GM12878 (cell line): ENCODE results near the gene ULK1. TPM values are rescaled to one million over a fixed set of nuclear protein-coding genes. Genes with fewer than 3 reads are reported as not detected.

ENCODE experiments used
- ATAC-seq: fragments of 200-7000 bp; cut with Tn5 transposase; 3 replicates; pipeline ENCODE4 v1.9.1; 2020; ENCODE audit warnings: mild to moderate bottlenecking, moderate library complexity
- BruUV-seq: library from RNA; stranded (reverse); fragments of 400-500 nt; replicated peaks from 2 replicates; lab custom pipeline; 2021; lab: Mats Ljungman, UMichigan
- CTCF ChIA-PET: fragments of 300-600 bp; sonication (Branson Sonifier 250); formaldehyde crosslinking; extraction: SDS; loops from one replicate; lab custom pipeline; 2021; ENCODE audit warnings: inconsistent platforms; lab: Yijun Ruan, JAX
- POLR2A ChIA-PET: fragments of 350-600 bp; formaldehyde crosslinking; extraction: SDS; loops from one replicate; lab custom pipeline; 2021; ENCODE audit warnings: inconsistent platforms; lab: Charles Lee
- RAD21 ChIA-PET: fragments of 300-600 bp; sonication (Branson Sonifier 250); formaldehyde crosslinking; loops from one replicate; lab custom pipeline; 2023; ENCODE audit warnings: antibody characterized with exemption; ENCODE audit not compliant: unreplicated experiment; lab: Charles Lee
- SMC1A ChIA-PET: fragments of 300-600 bp; sonication (Branson Sonifier 250); formaldehyde crosslinking; loops from one replicate; lab custom pipeline; 2023; ENCODE audit not compliant: unreplicated experiment, uncharacterized antibody; lab: Charles Lee
- DNase-seq: peaks from one replicate; pipeline ENCODE4 v3.0.0-alpha.2; 2011; ENCODE audit warnings: low read depth, low spot score
- FAIRE-seq: peaks from 3 replicates; lab custom pipeline; 2011; peaks lifted over from hg19 to GRCh38; lab: Jason Lieb, UNC
- H2AFZ ChIP-seq: 2 replicates; pipeline ENCODE4 v1.6.0; 2011; ENCODE audit warnings: low read depth, low read length, control low read depth; ENCODE audit not compliant: control insufficient read depth
- H3K27ac ChIP-seq: 2 replicates; pipeline ENCODE4 v1.5.1; 2011; ENCODE audit warnings: control low read depth; ENCODE audit not compliant: control insufficient read depth, insufficient read depth
- H3K27me3 ChIP-seq, 2 experiments: replicated peaks in 1 of 2; 2 replicates each; pipeline versions ENCODE4 v1.6.0 to v1.6.1; 2011; ENCODE audit warnings: low read length in 1 of 2; ENCODE audit not compliant: control insufficient read depth in 2 of 2, insufficient read depth in 2 of 2
- H3K36me3 ChIP-seq, 2 experiments: 2 replicates each; pipeline ENCODE4 v1.5.1; 2011; ENCODE audit warnings: low read length in 1 of 2; ENCODE audit not compliant: control insufficient read depth in 2 of 2, insufficient read depth in 2 of 2
- H3K4me1 ChIP-seq: 2 replicates; pipeline ENCODE4 v1.6.1; 2011; ENCODE audit warnings: mild to moderate bottlenecking, low read length, moderate library complexity, mixed read lengths; ENCODE audit not compliant: control insufficient read depth, insufficient read depth
- H3K4me2 ChIP-seq: 2 replicates; pipeline ENCODE4 v1.6.0; 2011; ENCODE audit warnings: control low read depth; ENCODE audit not compliant: control insufficient read depth, insufficient read depth
- H3K4me3 ChIP-seq: fragments of 200-600 bp; sonication (generic); 2 replicates; pipeline ENCODE4 v1.5.1; 2016
- H3K79me2 ChIP-seq: 2 replicates; pipeline ENCODE4 v1.6.0; 2011; ENCODE audit warnings: low read length; ENCODE audit not compliant: control insufficient read depth, insufficient read depth
- H3K9ac ChIP-seq: 2 replicates; pipeline ENCODE4 v1.8.0; 2011; ENCODE audit warnings: low read length, control low read depth, mixed read lengths; ENCODE audit not compliant: control insufficient read depth, insufficient read depth
- H3K9me3 ChIP-seq: replicated peaks from 3 replicates; pipeline ENCODE4 v1.5.1; 2011; ENCODE audit warnings: mild to moderate bottlenecking, low read length; ENCODE audit not compliant: control insufficient read depth, insufficient read depth
- H4K20me1 ChIP-seq: 2 replicates; pipeline ENCODE4 v1.6.0; 2011; ENCODE audit not compliant: control insufficient read depth, insufficient read depth
- ASH2L ChIP-seq: fragments of 300-600, 200-600 bp; sonication (generic); IDR thresholded peaks from 2 replicates; pipeline ENCODE4 v1.6.1; 2017; ENCODE audit warnings: low read depth, mild to moderate bottlenecking, borderline replicate concordance
- CHD2 ChIP-seq: IDR thresholded peaks from 2 replicates; pipeline ENCODE4 v1.6.1; 2011; ENCODE audit warnings: low read depth, low read length, improper control_type of control experiment, borderline replicate concordance
- CREB1 ChIP-seq: IDR thresholded peaks from 2 replicates; pipeline ENCODE4 v1.6.1; 2012; ENCODE audit warnings: low read depth, mild to moderate bottlenecking, inconsistent platforms
- GABPA ChIP-seq: IDR thresholded peaks from 2 replicates; pipeline ENCODE4 v1.6.1; 2014; ENCODE audit warnings: antibody characterized with exemption, low read depth, mild to moderate bottlenecking, inconsistent platforms
- GATAD2B ChIP-seq: fragments of 450-650 bp; conservative IDR thresholded peaks from 2 replicates; pipeline ENCODE4 v1.6.1; 2017; ENCODE audit warnings: low read depth, mild to moderate bottlenecking, moderate library complexity
- HCFC1 ChIP-seq: fragments of 150-350 bp; IDR thresholded peaks from 2 replicates; pipeline ENCODE4 v1.6.1; 2014; ENCODE audit warnings: low read length
- MEF2B ChIP-seq: fragments of 450-650 bp; IDR thresholded peaks from 2 replicates; pipeline ENCODE4 v1.6.1; 2018; ENCODE audit warnings: mild to moderate bottlenecking, moderate library complexity; ENCODE audit not compliant: partially characterized antibody, poor library complexity, severe bottlenecking
- NBN ChIP-seq: fragments of 450-650 bp; IDR thresholded peaks from 2 replicates; pipeline ENCODE4 v1.6.1; 2016
- NFIC ChIP-seq: IDR thresholded peaks from 2 replicates; pipeline ENCODE4 v1.6.1; 2012; ENCODE audit warnings: low read depth, mild to moderate bottlenecking, inconsistent platforms, low read length, moderate library complexity
- NR2F1 ChIP-seq: fragments of 450-650 bp; conservative IDR thresholded peaks from 2 replicates; pipeline ENCODE4 v1.6.1; 2017; ENCODE audit warnings: mild to moderate bottlenecking
- PAX8 ChIP-seq: fragments of 450-650 bp; IDR thresholded peaks from 2 replicates; pipeline ENCODE4 v1.6.1; 2017; ENCODE audit warnings: mild to moderate bottlenecking, moderate library complexity
- PBX3 ChIP-seq: IDR thresholded peaks from 2 replicates; pipeline ENCODE4 v1.6.1; 2011; ENCODE audit warnings: mild to moderate bottlenecking, low read depth, low read length, moderate library complexity; ENCODE audit not compliant: insufficient replicate concordance
- POLR2AphosphoS2 ChIP-seq: IDR thresholded peaks from 2 replicates; pipeline ENCODE4 v1.6.1; 2011; ENCODE audit warnings: low read depth, mild to moderate bottlenecking, low read length, improper control_type of control experiment, moderate library complexity
- RAD51 ChIP-seq: fragments of 450-650 bp; IDR thresholded peaks from 2 replicates; pipeline ENCODE4 v1.6.1; 2016; ENCODE audit warnings: moderate library complexity, mild to moderate bottlenecking, inconsistent platforms
- RELB ChIP-seq: fragments of 450-650 bp; IDR thresholded peaks from 2 replicates; pipeline ENCODE4 v1.6.1; 2017; ENCODE audit warnings: low read depth, mild to moderate bottlenecking, moderate library complexity
- SP1 ChIP-seq: IDR thresholded peaks from one replicate; pipeline ENCODE4 v1.6.1; 2011; ENCODE audit warnings: low read depth, low read length
- SPI1 ChIP-seq: IDR thresholded peaks from 2 replicates; pipeline ENCODE4 v1.6.1; 2011; ENCODE audit warnings: low read depth, mild to moderate bottlenecking, low read length, moderate library complexity, borderline replicate concordance; ENCODE audit not compliant: insufficient read depth
- SUPT20H ChIP-seq: IDR thresholded peaks from 2 replicates; pipeline ENCODE4 v1.6.1; 2011; ENCODE audit warnings: low read depth, mild to moderate bottlenecking, low read length, moderate library complexity, borderline replicate concordance; ENCODE audit not compliant: control insufficient read depth
- TAF1 ChIP-seq: IDR thresholded peaks from 2 replicates; pipeline ENCODE4 v1.6.1; 2011; ENCODE audit warnings: mild to moderate bottlenecking, low read depth, low read length, borderline replicate concordance
- TARDBP ChIP-seq: IDR thresholded peaks from 2 replicates; pipeline ENCODE4 v1.6.1; 2016; ENCODE audit warnings: borderline replicate concordance
- ZNF207 ChIP-seq: fragments of 450-650 bp; IDR thresholded peaks from 2 replicates; pipeline ENCODE4 v1.6.1; 2014; ENCODE audit warnings: antibody characterized with exemption, mild to moderate bottlenecking, borderline replicate concordance
- ZSCAN29 ChIP-seq: fragments of 450-650 bp; IDR thresholded peaks from 2 replicates; pipeline ENCODE4 v1.6.1; 2017; ENCODE audit warnings: mild to moderate bottlenecking, moderate library complexity
- WGBS: methylation state at CpG from one replicate; pipeline ENCODE4 v1.1.6; 2016; ENCODE audit warnings: low lambda C conversion rate; ENCODE audit not compliant: insufficient replicate concordance, insufficient coverage; ENCODE audit errors: missing lambda C conversion rate; 5-methylcytosine and 5-hydroxymethylcytosine counted together
- in situ Hi-C: fragments of 300-500 bp; cut with MboI; formaldehyde crosslinking; loops from 9 replicates; pipeline ENCODE4 v1.14.3; 2018; ENCODE audit warnings: mixed read lengths
- intact Hi-C: fragments of 100-400 bp; cut with micrococcal nuclease; formaldehyde crosslinking; loops from one replicate; pipeline ENCODE4 v1.14.2; 2022; ENCODE audit not compliant: unreplicated experiment
- polyA plus RNA-seq, 11 experiments: library from polyadenylated mRNA; depleted of rRNA in 4 of 11; unstranded in 6 of 11; stranded (reverse) in 5 of 11; fragments of >200 nt; fragmentation: Nextera tagmentation in 4 of 11; fragmentation: Illumina TruSeq in 1 of 11; extraction: Ambion mirVana in 4 of 11; extraction: Trizol in 1 of 11; gene quantifications; 1 replicate in 1 of 11; 2 replicates in 10 of 11; pipeline versions ENCODE4 v1.2.1 to v1.2.3, GENCODE V29; 2011 to 2016; ENCODE audit warnings: inconsistent platforms in 2 of 11, missing spikeins in 2 of 11, low read depth in 1 of 11
- total RNA-seq, 4 experiments: library from RNA; depleted of rRNA in 3 of 4; stranded (reverse); fragments of >200 nt in 3 of 4; fragmentation: Illumina TruSeq in 1 of 4; extraction: Trizol in 1 of 4; gene quantifications; 2 replicates each; pipeline versions ENCODE4 v1.2.1 to v1.2.3, GENCODE V29; 2013 to 2021

The ULK1 gene
- total and polyA plus RNA-seq, 10 of the 15 experiments (the other 5 are each of a cell fraction or from before 2014, with no cell fraction given), result 0.13 to 14.1 (median 1.5) TPM

DNA sequence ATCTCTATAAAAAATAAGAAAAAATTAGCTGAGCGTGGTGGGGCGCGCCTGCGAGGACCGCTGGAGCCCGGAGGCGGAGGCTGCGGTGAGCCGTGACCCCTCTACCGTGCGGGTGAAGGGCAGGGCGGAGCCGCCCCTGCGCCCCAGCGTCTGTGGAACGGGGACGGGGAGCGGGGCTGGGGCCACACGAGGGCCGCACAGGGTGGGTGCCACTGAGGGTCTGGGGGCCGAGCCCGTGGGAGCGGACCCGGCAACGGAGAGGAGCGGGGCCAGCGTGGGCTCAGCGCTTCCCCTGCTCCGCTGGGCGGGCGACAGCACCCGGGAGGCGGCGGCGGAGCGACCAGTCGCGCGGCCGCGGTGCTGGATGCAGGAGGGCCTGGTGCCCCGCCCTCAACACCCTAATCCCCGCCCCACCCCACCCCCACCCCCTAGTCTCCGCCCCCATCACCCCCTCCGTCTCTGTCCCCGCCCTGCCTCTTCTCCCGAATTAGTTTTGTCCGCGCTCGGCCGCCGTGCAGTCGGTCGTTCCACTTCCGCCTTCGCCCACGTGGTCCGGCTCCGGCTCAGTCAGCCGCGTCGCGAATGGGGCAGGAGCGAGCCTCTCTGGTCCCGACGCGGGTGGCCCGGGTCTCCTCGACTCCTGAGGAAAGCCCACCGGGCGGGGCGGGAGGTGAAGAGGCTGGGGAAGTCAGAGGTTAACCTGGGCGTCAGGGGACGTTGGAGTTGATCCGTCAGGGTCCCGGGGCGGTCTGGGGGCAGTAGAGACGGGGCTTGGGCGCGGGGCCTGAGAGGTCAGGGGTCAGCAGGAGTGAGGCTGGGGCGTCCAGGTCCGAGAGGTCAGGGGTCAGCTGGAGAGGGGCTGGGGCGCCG lies 34.5 kb downstream of the ULK1 start, which contains the start of gene PUS1:
Gene PUS1 (plus strand): TSS at position 566 of the 870 bp plus-strand sequence. CDS start 447 bp downstream, outside the sequence.
- H3K9me3 ChIP-seq, result no peaks in the 10 kb centered on the region
- FAIRE-seq (peak; percentile 95), DNase-seq (peak; percentile 68), ATAC-seq (peak; percentile 85)
- H3K4me1 ChIP-seq, result peaks cover 11% of the 10 kb centered on the region
- in situ Hi-C loops, result no loop called here
- no peaks in the 10 kb centered on the region for H3K27me3 ChIP-seq
- H3K79me2 ChIP-seq, result peaks cover 20% of the 10 kb centered on the region
- no TSS peak for BruUV-seq
- POLR2A ChIA-PET, result interaction anchor here (0.6 kb wide), 1 partner anchor 148 kb away, joined by 3 read pairs; no protein-coding TSS in a partner anchor
- CTCF ChIA-PET, result interaction anchor here (1.1 kb wide), 1 partner anchor 93 kb away, joined by 5 read pairs; no protein-coding TSS in a partner anchor
- H4K20me1 ChIP-seq, result 0 out of 2 replicates have a peak, but pooled peaks cover under 1% of the 10 kb centered on the region
- peak within 1 kb of the TSS; percentile 90 for H3K4me3 ChIP-seq
- H3K4me2 ChIP-seq, result peak within 1 kb of the TSS; percentile 76
- H2AFZ ChIP-seq, result peak within 1 kb of the TSS; percentile 90
- SMC1A ChIA-PET, result interaction anchor here (0.8 to 1.0 kb wide), 2 partner anchors 23 to 31 kb away, joined by 3 to 4 read pairs; no protein-coding TSS in a partner anchor
- H3K27ac ChIP-seq, result peak within 1 kb of the TSS; percentile 84
- intact Hi-C loops, result loop anchor here (2.0 kb wide), 2 partner anchors 20 to 34 kb away; partner anchors contain the start of genes EP400 and ULK1
- peaks cover 6 to 18% of the 10 kb centered on the region in 2 experiments for H3K36me3 ChIP-seq
- RAD21 ChIA-PET, result interaction anchor here (1.0 kb wide), 1 partner anchor 93 kb away, joined by 4 read pairs; no protein-coding TSS in a partner anchor
- 1% methylated on average over 58 of the region's 84 CpGs for WGBS
- peak within 1 kb of the TSS; percentile 92 for H3K9ac ChIP-seq
- peak; percentile 20; the same call in 1 of the 2 replicates for TF ChIP-seq NBN
- peak; percentile 90 for TF ChIP-seq TAF1
- peak; percentile 65 for TF ChIP-seq CHD2
- peak; percentile 26; the same call in 1 of the 2 replicates for TF ChIP-seq GABPA
- TF ChIP-seq MEF2B, result no peak
- TF ChIP-seq PAX8, result no peak
- TF ChIP-seq POLR2AphosphoS2, result peak; percentile 60; the same call in 1 of the 2 replicates
- peak; percentile 59; the same call in 1 of the 2 replicates for TF ChIP-seq ZNF207
- peak; percentile 79 for TF ChIP-seq RAD51
- peak; percentile 43 for TF ChIP-seq SP1
- TF ChIP-seq RELB, result peak; percentile 36; the same call in 1 of the 2 replicates
- TF ChIP-seq PBX3, result no peak
- peak; percentile 64 for TF ChIP-seq HCFC1
- no peak for TF ChIP-seq ASH2L
- TF ChIP-seq NR2F1, result peak; percentile 97
- 0 out of 2 replicates have a peak, but pooled peaks have one; percentile 26 for TF ChIP-seq CREB1
- no peak for TF ChIP-seq GATAD2B
- 0 out of 2 replicates have a peak, but pooled peaks have one; percentile 32 for TF ChIP-seq TARDBP
- peak; percentile 70 for TF ChIP-seq SPI1
- no peak for TF ChIP-seq SUPT20H
- no peak for TF ChIP-seq ZSCAN29
- TF ChIP-seq NFIC, result no peak
